ENCODE results near the gene ABLIM2.

- TF ChIP-seq CTCF (conservative IDR thresholded peaks at IDR 0.05; ENCODE audit: low read length) (no peak), EZH2phosphoT487 (IDR thresholded peaks at IDR 0.05; ENCODE audit: borderline replicate concordance, low read depth, low read length) (no peak)
These were observed 14.3 kb downstream of the ABLIM2 start for GRCh38 chr4:8144359-8144758.
